GM18526 (cell line): ENCODE measurements around the gene PTH1R.

Experiments used
- POLR2A ChIP-seq: IDR thresholded peaks from 3 replicates; pipeline ENCODE4 v1.6.1; 2011; ENCODE audit not compliant: insufficient read length; ENCODE audit errors: extremely low read depth

The PTH1R gene

GRCh38 chr3:46882377-46883053 is 5.0 kb downstream of the PTH1R start:
- TF ChIP-seq POLR2A = no peak

DNA sequence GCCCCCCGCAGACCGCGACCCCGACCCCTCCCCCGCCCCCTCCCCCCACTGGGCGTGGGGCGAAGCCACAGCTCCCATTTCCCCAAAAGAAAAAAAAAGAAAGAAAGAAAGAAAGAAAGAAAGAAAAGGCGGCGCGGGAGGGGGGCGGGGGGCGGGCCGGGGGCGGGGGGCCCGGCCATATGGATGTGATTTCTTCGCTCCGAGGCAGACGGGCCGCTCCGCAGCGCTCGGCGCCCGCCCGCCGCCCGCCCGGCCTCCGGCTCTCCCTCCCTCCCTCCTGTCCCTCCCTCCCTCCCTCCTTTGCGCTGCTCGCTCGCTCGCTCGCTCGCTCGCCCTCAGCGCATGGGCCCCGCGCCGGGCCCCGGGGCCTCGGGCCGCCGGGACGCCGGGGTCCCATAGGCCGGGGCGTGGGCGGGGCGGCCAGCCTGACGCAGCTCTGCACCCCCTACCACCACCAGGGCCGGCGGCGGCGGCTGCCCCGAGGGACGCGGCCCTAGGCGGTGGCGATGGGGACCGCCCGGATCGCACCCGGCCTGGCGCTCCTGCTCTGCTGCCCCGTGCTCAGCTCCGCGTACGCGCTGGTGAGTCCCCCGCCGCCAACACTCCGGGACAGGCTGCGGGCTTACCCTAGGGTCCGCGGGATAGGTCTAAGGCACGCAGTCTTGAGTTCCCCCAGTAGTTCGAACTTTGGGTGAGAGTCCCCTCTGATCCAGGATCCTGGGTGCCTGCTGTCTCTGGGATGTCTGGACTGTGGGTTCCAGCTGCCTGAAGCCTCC is 5.7 kb downstream of the PTH1R start:
- no peak for TF ChIP-seq POLR2A

DNA sequence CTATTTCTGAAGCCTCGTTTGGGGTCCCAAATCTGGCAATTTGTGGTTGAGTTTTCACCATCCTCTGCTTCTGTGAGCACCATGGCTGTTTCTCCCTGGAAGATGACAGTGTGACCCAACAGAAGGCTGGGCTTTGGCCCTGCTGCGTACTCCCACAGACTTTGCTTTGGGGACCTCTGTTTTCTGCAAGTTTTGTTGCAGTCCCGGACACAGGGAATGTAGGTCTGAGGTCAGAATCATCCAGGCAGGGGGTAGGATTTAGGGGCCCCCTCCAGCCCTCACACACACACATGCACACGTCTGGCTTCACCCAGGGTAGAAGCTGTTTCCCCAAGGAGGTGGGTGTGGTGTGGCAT is 6.3 kb downstream of the PTH1R start:
- TF ChIP-seq POLR2A = no peak

DNA sequence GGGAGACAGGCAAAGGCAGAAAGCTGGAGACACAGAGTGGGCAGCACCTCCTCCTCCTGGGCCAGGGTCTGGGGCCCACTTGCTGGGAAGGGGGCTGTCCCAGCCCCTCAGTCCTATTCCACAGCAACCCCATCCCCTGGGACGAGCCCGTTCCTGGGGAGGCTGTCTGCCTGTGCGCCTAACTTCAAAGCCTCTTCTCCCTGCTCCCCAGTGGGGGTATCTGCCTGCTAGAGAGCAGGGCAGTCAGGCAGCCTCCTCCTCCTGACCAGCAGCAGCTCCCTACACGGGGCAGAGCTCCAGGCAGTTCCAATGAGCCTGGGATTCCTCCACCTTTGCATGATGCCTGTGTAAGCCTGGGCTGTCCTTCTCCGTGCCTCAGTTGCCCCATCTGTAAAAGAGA is 6.9 kb downstream of the PTH1R start:
- TF ChIP-seq POLR2A = no peak

GRCh38 chr3:46884929-46885328 is 7.4 kb downstream of the PTH1R start:
- TF ChIP-seq POLR2A = no peak

- TF ChIP-seq POLR2A = no peak
Measured at GRCh38 chr3:46885612-46886011, 8.1 kb downstream of the PTH1R start.

DNA sequence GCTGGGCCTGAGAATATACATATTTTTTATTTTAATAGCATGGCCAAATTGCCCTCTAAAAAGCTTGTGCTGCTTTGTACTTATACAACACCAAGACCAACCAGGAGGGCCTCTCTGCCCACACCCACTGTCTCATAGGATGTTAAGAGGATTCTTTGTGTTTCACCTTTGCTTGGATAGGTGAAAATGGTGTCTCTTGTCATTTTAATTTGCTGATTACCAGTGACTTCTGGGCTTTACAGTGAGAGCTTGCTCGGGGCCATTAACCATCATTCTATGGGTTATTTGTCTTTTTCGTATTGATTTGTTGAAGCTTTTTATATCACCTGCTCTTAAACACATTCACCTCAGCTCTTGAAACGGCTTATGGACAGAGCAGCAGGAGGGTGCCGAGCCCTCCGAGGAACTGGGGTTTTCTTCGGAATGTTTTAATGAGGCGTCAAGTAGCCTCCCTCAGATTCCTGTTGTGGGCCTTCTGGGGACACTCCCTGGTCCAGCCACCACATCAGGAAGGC is 10.5 kb downstream of the PTH1R start:
- TF ChIP-seq POLR2A = no peak

GRCh38 chr3:46888705-46889104 is 11.2 kb downstream of the PTH1R start:
- no peak for TF ChIP-seq POLR2A

- no peak for TF ChIP-seq POLR2A
Measured at GRCh38 chr3:46889381-46890110, 12.0 kb downstream of the PTH1R start.

- no peak for TF ChIP-seq POLR2A
Measured at GRCh38 chr3:46890132-46890531, 12.6 kb downstream of the PTH1R start.

DNA sequence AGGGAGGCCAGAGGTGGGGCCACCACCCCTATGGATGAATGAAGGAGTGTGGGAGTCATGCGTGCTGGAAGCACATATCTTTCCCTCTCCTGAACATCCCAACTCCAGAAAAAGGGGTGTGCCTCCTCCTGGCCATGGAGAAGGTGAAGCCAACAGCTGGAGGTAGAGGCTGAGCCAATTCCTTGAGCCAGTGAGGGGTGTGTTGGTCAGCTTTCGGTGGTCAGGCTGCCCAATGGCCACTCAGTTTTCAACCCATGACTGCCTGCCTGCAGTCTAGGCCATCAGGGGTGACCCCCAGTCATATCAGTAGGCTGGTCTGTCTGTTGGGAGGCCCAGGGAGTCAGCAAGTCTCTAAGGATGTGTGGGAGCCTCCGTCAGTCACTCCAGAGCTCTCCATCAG is 13.6 kb downstream of the PTH1R start:
- no peak for TF ChIP-seq POLR2A

- TF ChIP-seq POLR2A = no peak
Measured at GRCh38 chr3:46892285-46893145, 15.0 kb downstream of the PTH1R start.

GRCh38 chr3:46893146-46893748 is 15.7 kb downstream of the PTH1R start:
- TF ChIP-seq POLR2A = no peak

- TF ChIP-seq POLR2A = no peak
Measured at GRCh38 chr3:46893763-46894162, 16.2 kb downstream of the PTH1R start.

DNA sequence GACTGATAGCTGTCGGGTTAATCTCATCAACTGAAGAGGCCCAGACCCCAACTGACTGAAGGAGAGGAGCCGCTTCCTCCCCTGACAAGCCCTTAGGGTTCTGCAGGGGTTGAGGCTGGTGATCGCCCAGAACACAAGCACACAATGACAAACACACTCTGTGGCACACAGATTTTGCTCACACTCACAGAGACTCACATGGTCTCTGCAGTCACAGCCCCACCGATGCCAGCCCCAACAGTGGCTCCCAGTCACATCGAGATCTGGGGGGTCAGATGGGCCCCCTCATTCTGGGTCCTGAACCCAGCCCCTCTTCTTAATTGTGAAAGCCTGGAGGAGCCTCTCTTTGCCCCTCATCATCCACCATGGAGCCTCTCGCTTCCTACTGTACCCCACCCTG is 16.7 kb downstream of the PTH1R start:
- no peak for TF ChIP-seq POLR2A
